Fibroblast of villous mesenchyme (primary cell): ENCODE data around the gene CDKN1A. TPM values are rescaled to one million over a fixed set of nuclear protein-coding genes. Genes with fewer than 3 reads are reported as not detected.

Source experiments
- DNase-seq: peaks from one replicate; pipeline ENCODE4 v3.0.0-alpha.2; 2010; ENCODE audit warnings: low read depth
- H3K4me3 ChIP-seq: 2 replicates; pipeline ENCODE4 v1.5.1; 2011; ENCODE audit warnings: low read depth, mild to moderate bottlenecking, low read length
- small RNA-seq: library from RNA; depleted of rRNA; stranded (forward); fragments of <200 nt; gene quantifications from one replicate; pipeline ENCODE3, GENCODE V24; 2012
- total RNA-seq: library from RNA; depleted of rRNA; stranded (reverse); fragments of >200 nt; gene quantifications from 2 replicates; pipeline ENCODE4 v1.2.3, GENCODE V29; 2012
- TF ChIP-seq, protein P1 (sequence below): IDR thresholded peaks from 2 replicates; pipeline ENCODE4 v1.5.1; 2012; ENCODE audit warnings: low read depth, mild to moderate bottlenecking, low read length; ENCODE audit not compliant: insufficient read depth

Gene CDKN1A
- total RNA-seq, 1 donor, result 522 TPM

DNA sequence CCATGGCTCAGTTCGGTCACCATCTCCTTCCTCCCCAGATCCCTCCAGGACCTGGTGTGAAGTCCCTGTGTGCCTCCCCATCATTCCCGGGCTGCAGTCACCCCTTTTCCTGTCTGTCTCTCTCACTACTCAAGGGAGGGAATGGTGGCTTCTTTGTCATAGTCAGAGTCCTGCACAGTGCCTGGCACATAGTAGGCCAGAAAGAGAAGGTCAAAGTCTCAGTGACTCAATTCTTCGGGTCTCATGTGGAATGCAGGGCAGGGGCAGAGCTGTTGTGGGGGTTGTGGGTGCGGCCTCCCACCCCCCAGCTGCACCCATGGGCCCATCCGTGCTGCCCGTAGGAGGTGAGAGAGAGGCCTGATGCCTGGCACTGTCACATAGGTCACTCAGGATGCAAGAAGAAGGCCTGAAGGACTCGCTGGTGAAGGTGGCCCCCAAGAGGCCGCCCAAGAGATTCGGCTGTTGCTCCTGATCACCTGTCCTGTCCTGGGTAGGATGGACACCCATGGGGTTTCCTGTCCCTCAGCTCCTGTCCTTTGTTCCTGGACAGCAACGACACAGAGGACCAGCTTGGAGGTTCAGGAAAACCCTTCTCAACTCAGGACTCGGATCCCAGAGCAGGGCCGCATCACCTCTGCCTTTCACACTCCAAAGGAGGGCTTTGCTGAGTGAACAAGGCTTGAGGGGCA lies 53.3 kb downstream of the CDKN1A start:
- H3K4me3 ChIP-seq, result no peak overlapping the region
- TF ChIP-seq, protein P1, sequence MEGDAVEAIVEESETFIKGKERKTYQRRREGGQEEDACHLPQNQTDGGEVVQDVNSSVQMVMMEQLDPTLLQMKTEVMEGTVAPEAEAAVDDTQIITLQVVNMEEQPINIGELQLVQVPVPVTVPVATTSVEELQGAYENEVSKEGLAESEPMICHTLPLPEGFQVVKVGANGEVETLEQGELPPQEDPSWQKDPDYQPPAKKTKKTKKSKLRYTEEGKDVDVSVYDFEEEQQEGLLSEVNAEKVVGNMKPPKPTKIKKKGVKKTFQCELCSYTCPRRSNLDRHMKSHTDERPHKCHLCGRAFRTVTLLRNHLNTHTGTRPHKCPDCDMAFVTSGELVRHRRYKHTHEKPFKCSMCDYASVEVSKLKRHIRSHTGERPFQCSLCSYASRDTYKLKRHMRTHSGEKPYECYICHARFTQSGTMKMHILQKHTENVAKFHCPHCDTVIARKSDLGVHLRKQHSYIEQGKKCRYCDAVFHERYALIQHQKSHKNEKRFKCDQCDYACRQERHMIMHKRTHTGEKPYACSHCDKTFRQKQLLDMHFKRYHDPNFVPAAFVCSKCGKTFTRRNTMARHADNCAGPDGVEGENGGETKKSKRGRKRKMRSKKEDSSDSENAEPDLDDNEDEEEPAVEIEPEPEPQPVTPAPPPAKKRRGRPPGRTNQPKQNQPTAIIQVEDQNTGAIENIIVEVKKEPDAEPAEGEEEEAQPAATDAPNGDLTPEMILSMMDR, result no peak
- no peak for DNase-seq

DNA sequence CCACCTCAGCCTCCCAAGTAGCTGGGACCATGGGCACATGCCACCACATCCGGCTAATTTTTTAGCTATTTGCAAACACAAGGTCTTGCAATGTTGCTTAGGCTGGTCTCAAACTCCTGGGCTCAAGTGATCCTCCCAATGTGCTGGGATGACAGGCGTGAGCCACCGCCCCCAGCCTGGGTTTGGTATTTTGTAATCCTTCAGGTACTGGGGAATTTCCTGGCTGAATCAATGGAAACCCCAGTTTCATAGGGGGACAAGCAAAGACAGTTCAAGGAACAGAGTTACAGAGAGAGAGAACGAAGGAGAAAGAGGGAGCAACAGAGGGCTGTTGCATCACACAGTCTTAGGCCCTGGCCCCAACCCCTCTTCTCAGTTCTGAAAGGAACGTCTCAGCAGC lies 54.8 kb downstream of the CDKN1A start:
- DNase-seq, result no peak
- TF ChIP-seq, protein P1, result no peak
- no peak overlapping the region for H3K4me3 ChIP-seq

DNA sequence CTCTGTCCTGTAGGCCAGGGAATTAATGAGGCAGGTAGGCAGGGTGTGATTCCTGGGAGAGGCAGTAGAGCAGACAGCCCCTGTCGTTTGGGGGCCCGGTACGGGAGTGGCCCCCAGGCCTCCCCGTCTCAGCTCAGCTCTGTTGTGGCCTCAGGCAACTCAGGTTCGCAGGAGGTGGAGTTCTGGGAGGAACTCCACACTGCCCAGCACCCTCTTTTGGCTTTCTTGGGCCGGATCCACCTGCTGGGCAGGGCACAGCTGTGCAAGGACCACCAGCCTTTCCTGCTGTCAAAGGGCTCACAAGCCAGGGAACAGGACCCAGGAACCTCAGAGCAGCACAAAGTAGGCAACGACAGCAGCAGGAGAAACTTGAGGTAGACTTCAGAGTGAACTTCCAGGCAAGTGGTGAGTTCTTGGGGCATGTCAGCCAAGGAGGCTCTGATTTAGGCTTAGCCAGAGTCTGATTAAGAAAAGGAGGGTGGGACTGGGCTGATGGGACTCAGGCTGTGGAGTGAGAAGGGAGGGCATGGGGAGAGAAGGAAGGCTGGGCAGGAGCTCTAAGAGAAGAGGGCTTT lies 56.1 kb downstream of the CDKN1A start:
- TF ChIP-seq, protein P1, result no peak
- DNase-seq, result no peak
- H3K4me3 ChIP-seq, result no peak overlapping the region

DNA sequence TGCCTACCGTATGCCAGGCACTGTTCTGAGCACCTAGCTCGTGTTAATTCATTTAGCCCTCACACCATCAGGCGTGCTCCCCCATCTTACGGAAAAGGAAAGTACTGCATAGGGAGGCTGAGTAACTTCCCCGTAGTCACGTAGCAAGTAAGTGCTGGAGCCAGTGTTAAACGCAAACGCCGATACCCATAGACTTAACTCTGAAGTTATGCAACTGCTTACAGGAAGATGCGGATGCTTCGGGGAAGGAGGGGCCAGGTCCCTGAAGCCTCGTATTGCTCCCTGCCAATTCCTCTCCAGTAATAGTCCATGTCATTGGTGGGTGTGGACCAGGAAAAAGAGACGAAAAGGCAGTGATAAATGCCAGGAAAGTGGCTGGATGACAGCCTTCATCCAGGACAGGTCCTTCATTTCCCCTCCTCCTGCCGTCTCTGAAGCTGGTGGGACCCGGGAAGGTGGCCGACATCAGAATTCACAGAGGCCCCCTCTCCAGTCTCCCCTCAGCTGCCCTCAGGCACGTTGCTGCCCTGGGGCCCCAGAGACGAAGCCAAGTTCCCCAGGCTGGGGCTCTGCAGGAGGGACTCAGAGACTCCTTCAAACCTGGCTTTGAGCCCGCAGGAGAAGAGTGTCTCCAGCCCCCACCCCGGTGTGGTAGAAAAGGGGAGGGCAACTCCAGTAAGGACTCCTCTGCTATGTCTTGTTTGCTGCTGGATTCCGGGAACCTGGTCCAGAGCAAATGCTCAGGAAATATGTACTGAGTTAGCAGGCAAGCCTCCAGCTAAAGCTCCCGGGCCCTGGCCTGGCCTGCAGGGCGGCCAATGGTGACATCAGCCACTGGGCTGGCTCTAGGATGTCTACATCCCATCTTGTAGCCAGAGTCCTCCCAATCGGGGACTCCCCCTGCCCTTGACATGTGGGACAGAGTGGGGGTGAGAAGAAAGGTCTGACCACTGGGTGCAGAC lies 56.9 kb downstream of the CDKN1A start:
- H3K4me3 ChIP-seq, result peak overlapping the region; percentile 27
- DNase-seq, result peak; percentile 87
- TF ChIP-seq, protein P1, result no peak

Small RNA genes lying within 50 kb of the gene (small RNA-seq; reads per million reads assigned to genes)
- gene RF00019 (not detected), gene RNU1-88P (61.0 reads per million, percentile 96 among the genes with 10 or more reads in this experiment)

Other genes with a start within 250 kb of the CDKN1A start
- gene PXT1, start 235.9 kb upstream of the CDKN1A start, total RNA-seq, result under 0.01 and 0.43 TPM in 2 replicates
- 116 and 143 TPM in 2 replicates for gene KCTD20, start 235.7 kb upstream of the CDKN1A start, total RNA-seq
- gene STK38, start 131.2 kb upstream of the CDKN1A start, total RNA-seq, result 32.9 and 55.3 TPM in 2 replicates
- gene SRSF3, start 84.4 kb upstream of the CDKN1A start, total RNA-seq, result 445 and 462 TPM in 2 replicates
- under 0.01 TPM in 1 of 2 replicates, not detected in the other for gene RAB44, start 19.1 kb downstream of the CDKN1A start, total RNA-seq
- under 0.01 and 0.32 TPM in 2 replicates for gene CPNE5, start 160.7 kb downstream of the CDKN1A start, total RNA-seq
- 25.4 and 55.3 TPM in 2 replicates for gene PPIL1, start 196.1 kb downstream of the CDKN1A start, total RNA-seq
- 48.3 and 63.9 TPM in 2 replicates for gene C6orf89, start 207.2 kb downstream of the CDKN1A start, total RNA-seq